GM23338 (cell line): Measurements from ENCODE around the gene SHMT1. TPM values are rescaled to one million over a fixed set of nuclear protein-coding genes. Genes with fewer than 3 reads are reported as not detected.
"Not testable (repeated sequence)": the region's sequence is repeated elsewhere in the genome, so short reads cannot be mapped to it uniquely, and the experiment has no call there.

Experiments used
- ATAC-seq: fragments of 200-7000 bp; cut with Tn5 transposase; 3 replicates; pipeline ENCODE4 v1.9.1; 2020
- DNase-seq: peaks from one replicate; pipeline ENCODE4 v3.0.0-alpha.2; 2015; ENCODE audit warnings: low spot score
- H2AFZ ChIP-seq: fragments of 200-600 bp; sonication (generic); 2 replicates; pipeline ENCODE4 v1.8.0; 2016; ENCODE audit warnings: antibody characterized with exemption, mild to moderate bottlenecking, moderate library complexity
- H3F3A ChIP-seq: fragments of 200-600 bp; sonication (generic); replicated peaks from 2 replicates; pipeline ENCODE4 v1.8.0; 2017; ENCODE audit warnings: antibody characterized with exemption, mixed run types, low read depth
- H3K27ac ChIP-seq: fragments of 200-600 bp; sonication (generic); 2 replicates; pipeline ENCODE4 v1.6.1; 2016; ENCODE audit warnings: low read depth
- H3K27me3 ChIP-seq: fragments of 200-600 bp; sonication (generic); 2 replicates; pipeline ENCODE4 v1.8.0; 2016; ENCODE audit warnings: mild to moderate bottlenecking, mixed run types, moderate library complexity; ENCODE audit not compliant: insufficient read depth
- H3K36me3 ChIP-seq: fragments of 200-600 bp; sonication (generic); 2 replicates; pipeline ENCODE4 v1.8.0; 2016; ENCODE audit warnings: mild to moderate bottlenecking; ENCODE audit not compliant: insufficient read depth
- H3K4me1 ChIP-seq: fragments of 200-600 bp; sonication (generic); 2 replicates; pipeline ENCODE4 v1.8.0; 2016; ENCODE audit warnings: mild to moderate bottlenecking, moderate library complexity; ENCODE audit not compliant: insufficient read depth
- H3K4me2 ChIP-seq: fragments of 200-600 bp; sonication (generic); 2 replicates; pipeline ENCODE4 v1.7.1; 2017; ENCODE audit warnings: mixed run types
- H3K4me3 ChIP-seq: fragments of 200-600 bp; sonication (generic); 2 replicates; pipeline ENCODE4 v1.6.1; 2016; ENCODE audit warnings: mixed run types
- H3K79me2 ChIP-seq: fragments of 200-600 bp; sonication (generic); replicated peaks from 2 replicates; pipeline ENCODE4 v1.8.0; 2017; ENCODE audit warnings: mild to moderate bottlenecking; ENCODE audit not compliant: insufficient read depth
- H3K9me2 ChIP-seq: fragments of 200-600 bp; sonication (generic); 2 replicates; pipeline ENCODE4 v1.8.0; 2017; ENCODE audit not compliant: insufficient read depth
- H4K20me1 ChIP-seq: fragments of 200-600 bp; sonication (generic); replicated peaks from 2 replicates; pipeline ENCODE4 v1.8.0; 2017; ENCODE audit warnings: mild to moderate bottlenecking; ENCODE audit not compliant: insufficient read depth
- H3K27ac Mint-ChIP-seq: 2 replicates; pipeline ENCODE4 v1.8.0; 2020; ENCODE audit warnings: inconsistent platforms, mild to moderate bottlenecking, moderate library complexity, mixed read lengths
- H3K27me3 Mint-ChIP-seq: 3 replicates; pipeline ENCODE4 v1.8.0; 2022; ENCODE audit warnings: low read depth, mild to moderate bottlenecking, moderate library complexity, mixed read lengths, inconsistent platforms; ENCODE audit not compliant: insufficient read depth, poor library complexity
- H3K36me3 Mint-ChIP-seq: 3 replicates; pipeline ENCODE4 v1.8.0; 2021; ENCODE audit warnings: low read depth, mild to moderate bottlenecking, inconsistent platforms, moderate library complexity, mixed read lengths
- H3K4me1 Mint-ChIP-seq: 3 replicates; pipeline ENCODE4 v1.8.0; 2020; ENCODE audit warnings: mild to moderate bottlenecking, inconsistent platforms, mixed read lengths
- H3K4me3 Mint-ChIP-seq: 3 replicates; pipeline ENCODE4 v1.8.0; 2021; ENCODE audit warnings: moderate library complexity, mild to moderate bottlenecking, inconsistent platforms, mixed read lengths
- H3K9me3 Mint-ChIP-seq: 3 replicates; pipeline ENCODE4 v1.8.0; 2020; ENCODE audit warnings: moderate library complexity, mild to moderate bottlenecking, inconsistent platforms, mixed read lengths
- CREB1 ChIP-seq: fragments of 250-450 bp; sonication (Bioruptor Pico); IDR thresholded peaks from 2 replicates; pipeline ENCODE4 v1.5.0; 2020; ENCODE audit warnings: low read depth, mild to moderate bottlenecking, moderate library complexity
- EZH2 ChIP-seq: fragments of 200-600 bp; sonication (generic); IDR thresholded peaks from one replicate; pipeline ENCODE4 v1.8.0; 2017; ENCODE audit warnings: antibody characterized with exemption, mild to moderate bottlenecking, low read depth; ENCODE audit not compliant: unreplicated experiment
- EZH2phosphoT487 ChIP-seq: fragments of 200-600 bp; sonication (generic); IDR thresholded peaks from one replicate; pipeline ENCODE4 v1.8.1; 2018; ENCODE audit warnings: antibody characterized with exemption; ENCODE audit not compliant: unreplicated experiment
- JUNB ChIP-seq: IDR thresholded peaks from one replicate; pipeline ENCODE4 v1.6.1; 2016; ENCODE audit warnings: antibody characterized with exemption; ENCODE audit not compliant: unreplicated experiment
- NANOG ChIP-seq: IDR thresholded peaks from 2 replicates; pipeline ENCODE4 v1.6.1; 2016; ENCODE audit warnings: antibody characterized with exemption, borderline replicate concordance
- POLR2AphosphoS5 ChIP-seq: IDR thresholded peaks from 2 replicates; pipeline ENCODE4 v1.6.1; 2016; ENCODE audit warnings: antibody characterized with exemption, low read depth
- ZNF114 ChIP-seq: fragments of 250-450 bp; sonication (Bioruptor Pico); IDR thresholded peaks from 2 replicates; pipeline ENCODE4 v1.5.0; 2020; ENCODE audit warnings: mild to moderate bottlenecking, moderate library complexity
- ZNF331 ChIP-seq: fragments of 250-450 bp; sonication (Bioruptor Pico); IDR thresholded peaks from 2 replicates; pipeline ENCODE4 v1.5.0; 2020; ENCODE audit warnings: low read depth, mild to moderate bottlenecking, moderate library complexity
- polyA plus RNA-seq: library from polyadenylated mRNA; unstranded; fragments of >200 nt; fragmentation: Nextera tagmentation; extraction: Ambion mirVana; gene quantifications from 2 replicates; pipeline ENCODE4 v1.2.1, GENCODE V29; 2016
- total RNA-seq: library from RNA; depleted of rRNA; stranded (reverse); fragments of >200 nt; shearing (Covaris generic); gene quantifications from 2 replicates; pipeline ENCODE4 v1.2.3, GENCODE V29; 2014
- TF ChIP-seq, protein P1 (sequence below): fragments of 250-450 bp; sonication (Bioruptor Pico); IDR thresholded peaks from 2 replicates; pipeline ENCODE4 v1.5.0; 2020; ENCODE audit warnings: mild to moderate bottlenecking, moderate library complexity
- TF ChIP-seq, protein P2 (sequence below): IDR thresholded peaks from 2 replicates; pipeline ENCODE4 v1.6.1; 2016; ENCODE audit warnings: antibody characterized with exemption
- TF ChIP-seq, protein P3 (sequence below): IDR thresholded peaks from one replicate; pipeline ENCODE4 v1.6.1; 2018; ENCODE audit warnings: antibody characterized with exemption; ENCODE audit not compliant: unreplicated experiment

Gene SHMT1
- total and polyA plus RNA-seq, 2 experiments from 2014 or later, result 22.8 to 33.3 TPM

GRCh38 chr17:18374216-18374615 lies 10.9 kb upstream of the SHMT1 start:
- Mint-ChIP-seq H3K9me3 (peaks cover 8% of the 10 kb centered on the region), H3K36me3 (no peaks in the 10 kb centered on the region), H3K4me3 (no peak overlapping the region), H3K4me1 (no peaks in the 10 kb centered on the region), H3K27me3 (peaks cover 3% of the 10 kb centered on the region), H3K27ac (no peak overlapping the region)
- Histone ChIP-seq H3K36me3 (no peaks in the 10 kb centered on the region), H3F3A (no peaks in the 10 kb centered on the region), H3K9me2 (no peaks in the 10 kb centered on the region), H3K4me2 (no peak overlapping the region), H2AFZ (no peak overlapping the region), H3K79me2 (no peaks in the 10 kb centered on the region), H4K20me1 (no peaks in the 10 kb centered on the region), H3K4me3 (no peak overlapping the region), H3K27ac (no peak overlapping the region), H3K27me3 (no peaks in the 10 kb centered on the region), H3K4me1 (no peaks in the 10 kb centered on the region)
- no peak for ATAC-seq
- no peak for DNase-seq
- TF ChIP-seq JUNB (no peak), EZH2phosphoT487 (no peak), ZNF114 (no peak), ZNF331 (CRISPR knock-in tag) (no peak), POLR2AphosphoS5 (no peak), NANOG (no peak), EZH2 (no peak), CREB1 (CRISPR knock-in tag) (no peak)
- TF ChIP-seq, protein P1, sequence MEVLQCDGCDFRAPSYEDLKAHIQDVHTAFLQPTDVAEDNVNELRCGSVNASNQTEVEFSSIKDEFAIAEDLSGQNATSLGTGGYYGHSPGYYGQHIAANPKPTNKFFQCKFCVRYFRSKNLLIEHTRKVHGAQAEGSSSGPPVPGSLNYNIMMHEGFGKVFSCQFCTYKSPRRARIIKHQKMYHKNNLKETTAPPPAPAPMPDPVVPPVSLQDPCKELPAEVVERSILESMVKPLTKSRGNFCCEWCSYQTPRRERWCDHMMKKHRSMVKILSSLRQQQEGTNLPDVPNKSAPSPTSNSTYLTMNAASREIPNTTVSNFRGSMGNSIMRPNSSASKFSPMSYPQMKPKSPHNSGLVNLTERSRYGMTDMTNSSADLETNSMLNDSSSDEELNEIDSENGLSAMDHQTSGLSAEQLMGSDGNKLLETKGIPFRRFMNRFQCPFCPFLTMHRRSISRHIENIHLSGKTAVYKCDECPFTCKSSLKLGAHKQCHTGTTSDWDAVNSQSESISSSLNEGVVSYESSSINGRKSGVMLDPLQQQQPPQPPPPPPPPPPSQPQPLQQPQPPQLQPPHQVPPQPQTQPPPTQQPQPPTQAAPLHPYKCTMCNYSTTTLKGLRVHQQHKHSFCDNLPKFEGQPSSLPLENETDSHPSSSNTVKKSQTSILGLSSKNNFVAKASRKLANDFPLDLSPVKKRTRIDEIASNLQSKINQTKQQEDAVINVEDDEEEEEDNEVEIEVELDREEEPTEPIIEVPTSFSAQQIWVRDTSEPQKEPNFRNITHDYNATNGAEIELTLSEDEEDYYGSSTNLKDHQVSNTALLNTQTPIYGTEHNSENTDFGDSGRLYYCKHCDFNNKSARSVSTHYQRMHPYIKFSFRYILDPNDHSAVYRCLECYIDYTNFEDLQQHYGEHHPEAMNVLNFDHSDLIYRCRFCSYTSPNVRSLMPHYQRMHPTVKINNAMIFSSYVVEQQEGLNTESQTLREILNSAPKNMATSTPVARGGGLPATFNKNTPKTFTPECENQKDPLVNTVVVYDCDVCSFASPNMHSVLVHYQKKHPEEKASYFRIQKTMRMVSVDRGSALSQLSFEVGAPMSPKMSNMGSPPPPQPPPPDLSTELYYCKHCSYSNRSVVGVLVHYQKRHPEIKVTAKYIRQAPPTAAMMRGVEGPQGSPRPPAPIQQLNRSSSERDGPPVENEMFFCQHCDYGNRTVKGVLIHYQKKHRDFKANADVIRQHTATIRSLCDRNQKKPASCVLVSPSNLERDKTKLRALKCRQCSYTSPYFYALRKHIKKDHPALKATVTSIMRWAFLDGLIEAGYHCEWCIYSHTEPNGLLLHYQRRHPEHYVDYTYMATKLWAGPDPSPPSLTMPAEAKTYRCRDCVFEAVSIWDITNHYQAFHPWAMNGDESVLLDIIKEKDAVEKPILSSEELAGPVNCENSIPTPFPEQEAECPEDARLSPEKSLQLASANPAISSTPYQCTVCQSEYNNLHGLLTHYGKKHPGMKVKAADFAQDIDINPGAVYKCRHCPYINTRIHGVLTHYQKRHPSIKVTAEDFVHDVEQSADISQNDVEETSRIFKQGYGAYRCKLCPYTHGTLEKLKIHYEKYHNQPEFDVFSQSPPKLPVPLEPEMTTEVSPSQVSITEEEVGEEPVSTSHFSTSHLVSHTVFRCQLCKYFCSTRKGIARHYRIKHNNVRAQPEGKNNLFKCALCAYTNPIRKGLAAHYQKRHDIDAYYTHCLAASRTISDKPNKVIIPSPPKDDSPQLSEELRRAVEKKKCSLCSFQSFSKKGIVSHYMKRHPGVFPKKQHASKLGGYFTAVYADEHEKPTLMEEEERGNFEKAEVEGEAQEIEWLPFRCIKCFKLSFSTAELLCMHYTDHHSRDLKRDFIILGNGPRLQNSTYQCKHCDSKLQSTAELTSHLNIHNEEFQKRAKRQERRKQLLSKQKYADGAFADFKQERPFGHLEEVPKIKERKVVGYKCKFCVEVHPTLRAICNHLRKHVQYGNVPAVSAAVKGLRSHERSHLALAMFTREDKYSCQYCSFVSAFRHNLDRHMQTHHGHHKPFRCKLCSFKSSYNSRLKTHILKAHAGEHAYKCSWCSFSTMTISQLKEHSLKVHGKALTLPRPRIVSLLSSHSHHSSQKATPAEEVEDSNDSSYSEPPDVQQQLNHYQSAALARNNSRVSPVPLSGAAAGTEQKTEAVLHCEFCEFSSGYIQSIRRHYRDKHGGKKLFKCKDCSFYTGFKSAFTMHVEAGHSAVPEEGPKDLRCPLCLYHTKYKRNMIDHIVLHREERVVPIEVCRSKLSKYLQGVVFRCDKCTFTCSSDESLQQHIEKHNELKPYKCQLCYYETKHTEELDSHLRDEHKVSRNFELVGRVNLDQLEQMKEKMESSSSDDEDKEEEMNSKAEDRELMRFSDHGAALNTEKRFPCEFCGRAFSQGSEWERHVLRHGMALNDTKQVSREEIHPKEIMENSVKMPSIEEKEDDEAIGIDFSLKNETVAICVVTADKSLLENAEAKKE, result no peak
- TF ChIP-seq, protein P2, sequence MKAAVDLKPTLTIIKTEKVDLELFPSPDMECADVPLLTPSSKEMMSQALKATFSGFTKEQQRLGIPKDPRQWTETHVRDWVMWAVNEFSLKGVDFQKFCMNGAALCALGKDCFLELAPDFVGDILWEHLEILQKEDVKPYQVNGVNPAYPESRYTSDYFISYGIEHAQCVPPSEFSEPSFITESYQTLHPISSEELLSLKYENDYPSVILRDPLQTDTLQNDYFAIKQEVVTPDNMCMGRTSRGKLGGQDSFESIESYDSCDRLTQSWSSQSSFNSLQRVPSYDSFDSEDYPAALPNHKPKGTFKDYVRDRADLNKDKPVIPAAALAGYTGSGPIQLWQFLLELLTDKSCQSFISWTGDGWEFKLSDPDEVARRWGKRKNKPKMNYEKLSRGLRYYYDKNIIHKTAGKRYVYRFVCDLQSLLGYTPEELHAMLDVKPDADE, result no peak
- TF ChIP-seq, protein P3, sequence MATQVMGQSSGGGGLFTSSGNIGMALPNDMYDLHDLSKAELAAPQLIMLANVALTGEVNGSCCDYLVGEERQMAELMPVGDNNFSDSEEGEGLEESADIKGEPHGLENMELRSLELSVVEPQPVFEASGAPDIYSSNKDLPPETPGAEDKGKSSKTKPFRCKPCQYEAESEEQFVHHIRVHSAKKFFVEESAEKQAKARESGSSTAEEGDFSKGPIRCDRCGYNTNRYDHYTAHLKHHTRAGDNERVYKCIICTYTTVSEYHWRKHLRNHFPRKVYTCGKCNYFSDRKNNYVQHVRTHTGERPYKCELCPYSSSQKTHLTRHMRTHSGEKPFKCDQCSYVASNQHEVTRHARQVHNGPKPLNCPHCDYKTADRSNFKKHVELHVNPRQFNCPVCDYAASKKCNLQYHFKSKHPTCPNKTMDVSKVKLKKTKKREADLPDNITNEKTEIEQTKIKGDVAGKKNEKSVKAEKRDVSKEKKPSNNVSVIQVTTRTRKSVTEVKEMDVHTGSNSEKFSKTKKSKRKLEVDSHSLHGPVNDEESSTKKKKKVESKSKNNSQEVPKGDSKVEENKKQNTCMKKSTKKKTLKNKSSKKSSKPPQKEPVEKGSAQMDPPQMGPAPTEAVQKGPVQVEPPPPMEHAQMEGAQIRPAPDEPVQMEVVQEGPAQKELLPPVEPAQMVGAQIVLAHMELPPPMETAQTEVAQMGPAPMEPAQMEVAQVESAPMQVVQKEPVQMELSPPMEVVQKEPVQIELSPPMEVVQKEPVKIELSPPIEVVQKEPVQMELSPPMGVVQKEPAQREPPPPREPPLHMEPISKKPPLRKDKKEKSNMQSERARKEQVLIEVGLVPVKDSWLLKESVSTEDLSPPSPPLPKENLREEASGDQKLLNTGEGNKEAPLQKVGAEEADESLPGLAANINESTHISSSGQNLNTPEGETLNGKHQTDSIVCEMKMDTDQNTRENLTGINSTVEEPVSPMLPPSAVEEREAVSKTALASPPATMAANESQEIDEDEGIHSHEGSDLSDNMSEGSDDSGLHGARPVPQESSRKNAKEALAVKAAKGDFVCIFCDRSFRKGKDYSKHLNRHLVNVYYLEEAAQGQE, result no peak

DNA sequence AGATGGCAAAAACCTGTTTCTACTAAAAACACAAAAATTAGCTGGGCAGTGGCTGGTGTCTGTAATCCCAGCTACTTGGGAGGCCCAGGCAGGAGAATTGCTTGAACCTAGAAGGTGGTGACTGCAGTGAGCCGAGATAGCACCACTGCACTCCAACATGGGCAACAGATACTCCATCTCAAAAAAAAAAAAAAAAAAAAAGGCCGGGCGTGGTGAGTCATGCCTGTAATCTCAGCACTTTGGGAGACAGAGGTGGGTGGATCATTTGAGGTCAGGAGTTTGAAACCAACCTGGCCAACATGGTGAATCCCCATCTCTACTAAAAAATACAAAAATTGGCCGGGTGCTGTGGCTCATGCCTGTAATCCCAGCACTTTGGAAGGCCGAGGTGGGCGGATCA lies 9.8 kb upstream of the SHMT1 start:
- ATAC-seq, H2AFZ ChIP-seq, H3K27ac Mint-ChIP-seq, DNase-seq, H3K9me3 Mint-ChIP-seq, H3K4me1 ChIP-seq, H3K4me1 Mint-ChIP-seq, H3K27ac ChIP-seq, H3K4me3 ChIP-seq, H3K27me3 Mint-ChIP-seq, H3K27me3 ChIP-seq, H3K4me3 Mint-ChIP-seq, H4K20me1 ChIP-seq, H3K36me3 ChIP-seq, H3K79me2 ChIP-seq, H3F3A ChIP-seq, H3K9me2 ChIP-seq, H3K4me2 ChIP-seq, H3K36me3 Mint-ChIP-seq: not testable (repeated sequence)
